Omental fat pad (tissue), 4 donors: ENCODE data around the gene INTS1. TPM values are rescaled to one million over a fixed set of nuclear protein-coding genes. Genes with fewer than 3 reads are reported as not detected.

Experiments
- ATAC-seq: fragments of 150-250 bp; one replicate; pipeline ENCODE4 v1.9.1; 2016; ENCODE audit warnings: mild to moderate bottlenecking, moderate library complexity; ENCODE audit not compliant: low FRiP score
- DNase-seq: peaks from one replicate; pipeline ENCODE4 v3.0.0-alpha.2; 2019; ENCODE audit warnings: low spot score
- total RNA-seq, 4 donors: library from RNA; depleted of rRNA; stranded (reverse); fragments of >200 nt; gene quantifications; one replicate each; pipeline ENCODE4 v1.1.0, GENCODE V29; 2016
- TF ChIP-seq, protein P1 (sequence below), 3 donors: fragments of 450-650 bp; IDR thresholded peaks; one replicate each; pipeline ENCODE4 v1.5.1; 2016 to 2017; ENCODE audit warnings: antibody characterized with exemption in 3 of 3, mild to moderate bottlenecking in 3 of 3, moderate library complexity in 2 of 3

The INTS1 gene
- total RNA-seq, 4 donors from 2014 or later, result 22.4 to 39.4 (median 32.0) TPM

DNA sequence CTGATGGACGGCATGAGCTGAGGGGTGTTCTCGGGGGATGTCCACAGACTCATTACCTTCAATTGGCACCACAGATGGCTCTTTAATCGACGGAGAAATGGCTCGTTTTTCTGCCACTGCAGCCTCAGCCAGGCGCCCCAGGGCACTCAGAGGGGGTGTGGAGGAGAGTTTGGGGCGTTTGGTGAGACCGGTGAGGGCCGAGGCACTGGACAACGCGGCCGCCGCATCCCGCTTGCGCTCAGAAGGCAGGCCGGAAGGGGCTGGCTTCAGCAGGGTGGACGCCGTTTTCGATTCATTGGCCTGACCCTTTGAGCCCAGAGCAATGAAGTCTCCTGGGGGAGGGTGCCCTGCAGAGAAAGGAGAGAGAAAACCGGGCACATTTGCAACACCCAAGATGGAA, 1.3 kb downstream of the INTS1 start:
- no peak for DNase-seq
- ATAC-seq, result no peak

DNA sequence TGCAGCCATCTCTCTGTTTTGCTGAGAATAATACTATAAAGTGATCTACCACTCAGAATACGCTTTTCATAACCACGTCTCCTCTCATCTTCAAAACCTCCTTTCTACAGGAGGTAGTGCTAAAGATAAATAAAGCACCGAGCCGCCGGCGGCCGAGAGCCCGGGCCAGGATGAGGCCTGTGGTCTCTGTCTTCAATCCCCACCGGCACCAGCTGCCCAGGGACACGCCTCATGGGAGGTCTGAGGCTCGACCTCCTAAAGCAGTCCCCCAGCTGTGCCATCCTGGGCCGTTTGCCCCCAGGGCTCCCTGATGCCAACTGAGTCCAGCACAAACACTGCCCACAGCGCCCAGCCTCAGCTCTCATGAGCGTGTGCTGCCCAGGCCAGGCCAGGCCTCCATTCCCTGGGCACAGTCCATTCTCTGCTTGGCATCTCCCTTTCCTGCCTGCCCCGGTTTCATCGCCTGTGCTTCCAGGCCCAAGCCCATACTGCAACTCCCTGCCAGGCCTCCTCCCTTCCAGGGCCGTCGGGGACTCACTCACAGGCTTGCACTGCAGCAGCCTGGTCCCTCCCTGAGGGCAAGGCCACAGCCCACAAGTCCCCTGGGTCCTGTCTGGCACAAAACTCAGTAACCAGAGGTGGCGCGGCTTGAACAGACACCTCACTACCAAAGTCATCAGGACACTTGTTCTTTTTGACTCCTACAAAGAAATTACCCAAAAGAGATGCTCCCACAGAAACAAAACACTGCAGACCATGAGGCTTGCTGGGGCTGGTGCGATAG, 2.5 kb downstream of the INTS1 start:
- ATAC-seq (no peak), DNase-seq (no peak)
- TF ChIP-seq, protein P1, sequence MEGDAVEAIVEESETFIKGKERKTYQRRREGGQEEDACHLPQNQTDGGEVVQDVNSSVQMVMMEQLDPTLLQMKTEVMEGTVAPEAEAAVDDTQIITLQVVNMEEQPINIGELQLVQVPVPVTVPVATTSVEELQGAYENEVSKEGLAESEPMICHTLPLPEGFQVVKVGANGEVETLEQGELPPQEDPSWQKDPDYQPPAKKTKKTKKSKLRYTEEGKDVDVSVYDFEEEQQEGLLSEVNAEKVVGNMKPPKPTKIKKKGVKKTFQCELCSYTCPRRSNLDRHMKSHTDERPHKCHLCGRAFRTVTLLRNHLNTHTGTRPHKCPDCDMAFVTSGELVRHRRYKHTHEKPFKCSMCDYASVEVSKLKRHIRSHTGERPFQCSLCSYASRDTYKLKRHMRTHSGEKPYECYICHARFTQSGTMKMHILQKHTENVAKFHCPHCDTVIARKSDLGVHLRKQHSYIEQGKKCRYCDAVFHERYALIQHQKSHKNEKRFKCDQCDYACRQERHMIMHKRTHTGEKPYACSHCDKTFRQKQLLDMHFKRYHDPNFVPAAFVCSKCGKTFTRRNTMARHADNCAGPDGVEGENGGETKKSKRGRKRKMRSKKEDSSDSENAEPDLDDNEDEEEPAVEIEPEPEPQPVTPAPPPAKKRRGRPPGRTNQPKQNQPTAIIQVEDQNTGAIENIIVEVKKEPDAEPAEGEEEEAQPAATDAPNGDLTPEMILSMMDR (IDR thresholded peaks at IDR 0.05), result no peak

More for the DNA sequence above, 1.3 kb downstream of the INTS1 start:
- TF ChIP-seq, protein P1 (IDR thresholded peaks at IDR 0.05), result no peak

DNA sequence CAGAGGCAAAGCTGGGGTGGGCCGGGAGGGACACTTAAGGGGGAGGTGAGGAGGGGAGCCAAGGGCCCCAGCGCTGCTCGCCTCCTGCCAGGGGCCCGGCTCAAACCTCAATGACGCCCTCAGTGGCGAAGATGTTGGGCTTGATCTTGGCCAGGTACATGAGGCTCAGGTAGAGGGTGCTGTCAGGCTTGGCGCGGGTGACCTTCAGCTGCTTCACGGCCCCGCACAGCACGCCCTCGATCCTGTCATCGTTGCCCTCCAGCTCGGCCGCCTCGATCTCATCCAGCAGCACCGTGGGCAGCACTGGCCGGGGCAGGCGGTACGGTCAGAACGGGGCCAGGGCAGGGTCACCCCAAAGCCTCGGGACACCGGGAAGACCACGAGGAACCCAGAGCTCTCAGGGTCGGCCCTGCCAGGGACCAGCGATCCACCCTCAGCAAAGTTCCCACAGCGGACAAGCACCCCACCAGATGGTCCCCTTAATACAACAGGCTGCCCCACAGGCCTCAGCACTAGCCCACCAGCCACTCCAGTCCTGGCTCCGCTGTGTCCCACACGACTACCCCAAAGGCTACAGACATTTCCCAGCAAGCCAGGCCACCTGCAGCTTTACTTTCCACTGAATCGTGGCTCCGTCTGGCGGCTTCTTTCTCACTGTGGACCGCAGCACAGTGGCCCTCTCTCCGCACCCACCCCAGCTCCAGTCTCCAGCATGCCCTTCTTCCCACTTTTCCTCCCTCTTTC, 4.0 kb downstream of the INTS1 start:
- DNase-seq (no peak), ATAC-seq (no peak)
- TF ChIP-seq, protein P1 (IDR thresholded peaks at IDR 0.05), result no peak

DNA sequence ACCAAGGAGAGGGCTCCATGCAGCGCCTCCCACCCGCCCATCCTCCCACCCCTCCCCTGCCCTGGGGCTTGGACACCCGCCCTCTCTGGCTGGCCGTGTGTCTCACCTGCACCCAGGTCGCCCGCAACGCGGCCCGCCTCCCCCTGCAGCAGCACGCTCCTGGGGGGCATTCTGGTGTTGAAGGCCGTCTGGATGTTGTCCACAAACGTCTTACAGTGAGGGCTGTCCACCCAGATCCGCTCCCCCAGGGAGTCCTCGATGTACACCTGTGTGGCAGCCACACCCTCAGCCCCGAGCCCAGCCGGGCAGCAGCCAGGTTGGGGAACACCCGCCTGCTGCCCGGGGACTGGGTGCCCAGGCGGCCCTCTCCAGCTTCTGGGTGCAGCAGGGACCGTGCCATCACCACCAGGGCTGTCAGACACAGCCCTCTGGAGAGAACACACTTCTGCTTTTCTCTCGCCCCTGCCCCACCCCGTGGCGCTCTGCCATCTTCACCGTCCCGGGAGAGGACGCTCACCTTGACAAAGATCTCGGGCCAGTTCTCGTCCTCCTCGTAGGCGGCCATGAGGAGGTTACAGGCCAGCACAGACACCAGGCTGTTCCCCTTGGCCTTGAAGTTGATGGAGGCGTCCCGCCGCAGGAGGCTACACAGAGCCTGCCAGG, 4.7 kb downstream of the INTS1 start:
- TF ChIP-seq, protein P1 (IDR thresholded peaks at IDR 0.05), result no peak
- DNase-seq (no peak), ATAC-seq (no peak)

DNA sequence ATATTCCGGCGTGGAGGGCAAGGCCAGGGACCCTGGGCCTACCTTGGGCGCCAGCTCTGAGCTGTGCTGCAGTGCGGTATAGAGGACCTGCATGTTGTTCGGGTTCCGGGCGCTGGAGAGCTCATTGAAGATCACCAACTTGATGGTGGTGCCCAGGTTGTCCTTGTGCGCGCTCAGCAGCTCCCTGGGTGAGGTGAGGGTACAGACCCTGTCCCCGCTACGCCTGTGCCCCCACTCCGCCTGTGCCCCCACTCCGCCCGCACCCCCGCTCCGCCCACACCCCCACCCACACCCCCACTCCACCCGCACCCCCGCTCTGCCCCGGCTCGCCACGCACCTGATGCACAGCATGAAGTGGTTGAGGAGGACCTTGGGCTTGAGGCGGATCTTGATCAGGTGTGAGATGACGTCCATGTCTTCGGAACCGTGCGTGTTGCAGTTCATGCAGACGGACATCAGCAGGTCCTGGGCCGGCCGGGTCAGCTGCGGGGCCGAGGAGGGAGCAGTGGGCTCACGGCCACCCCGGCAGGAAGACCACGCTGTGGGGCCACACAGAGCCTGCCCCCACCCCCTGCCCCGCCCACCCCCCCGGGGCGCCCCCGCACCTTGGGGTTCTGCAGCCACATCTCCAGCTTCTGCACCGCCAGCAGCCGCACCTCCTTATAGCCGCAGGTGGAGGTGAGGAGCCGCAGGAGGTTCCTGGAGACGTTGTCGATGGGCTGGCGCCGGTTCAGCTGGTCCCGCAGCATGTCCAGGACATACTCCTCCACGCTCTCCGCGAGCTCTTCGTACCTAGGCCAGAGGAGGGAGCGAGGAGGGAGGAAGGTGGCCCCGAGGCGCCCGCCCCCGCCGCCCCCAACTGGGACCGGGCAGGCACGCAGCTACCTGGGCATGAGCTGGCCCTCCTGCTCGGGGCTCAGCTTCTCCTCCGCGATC, 5.6 kb downstream of the INTS1 start:
- TF ChIP-seq, protein P1 (IDR thresholded peaks at IDR 0.05), result no peak
- ATAC-seq, result no peak
- DNase-seq, result no peak

DNA sequence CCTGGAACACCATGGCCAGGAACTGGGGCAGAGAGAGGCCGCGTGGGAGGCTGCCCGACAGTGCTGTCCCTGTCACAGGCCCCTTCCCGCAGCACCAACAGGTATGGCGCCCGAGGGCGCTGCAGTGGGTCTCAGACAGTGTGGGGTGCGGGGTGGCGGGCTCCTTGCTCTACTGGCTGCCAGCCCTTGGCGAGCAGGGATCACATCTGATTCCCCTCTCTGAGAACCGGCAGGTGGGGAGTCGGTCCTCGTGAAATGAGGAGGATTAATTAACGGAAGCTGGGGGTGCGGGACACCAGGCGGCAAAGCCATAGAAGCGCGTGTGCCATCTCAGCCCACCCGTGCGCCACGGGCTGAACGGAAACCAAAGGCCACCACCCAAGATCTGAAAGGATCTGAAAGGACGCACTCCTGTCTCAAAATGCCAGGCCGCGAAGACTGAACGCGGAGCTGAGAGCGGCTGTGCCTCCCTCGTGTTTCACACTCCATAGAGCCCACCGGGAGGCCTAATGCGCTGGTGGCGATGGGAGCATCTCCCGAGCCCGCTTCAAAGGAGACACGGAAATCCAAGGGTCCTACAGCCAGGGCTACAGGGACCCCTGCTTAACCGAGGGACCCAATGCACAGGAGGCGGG, 6.8 kb downstream of the INTS1 start:
- ATAC-seq (no peak), DNase-seq (no peak)
- TF ChIP-seq, protein P1 (IDR thresholded peaks at IDR 0.05), result no peak
